Breast epithelium (tissue), 3 donors: ENCODE data around the gene HTR3B.
A peak's percentile ranks its signal among the peaks of the same experiment; 100 is the strongest.

Source experiments
- CTCF ChIP-seq, 3 donors: fragments of 450-650 bp; IDR thresholded peaks; one replicate each; pipeline ENCODE4 v1.5.1; 2016 to 2017; ENCODE audit warnings: antibody characterized with exemption in 3 of 3, mild to moderate bottlenecking in 3 of 3, moderate library complexity in 3 of 3
- POLR2AphosphoS5 ChIP-seq, 3 donors: sonication (generic); formaldehyde crosslinking; IDR thresholded peaks; one replicate each; pipeline ENCODE4 v1.6.1; 2017; ENCODE audit warnings: antibody characterized with exemption in 3 of 3

GRCh38 chr11:113875234-113876073 lies 29.1 kb upstream of the HTR3B start, which contains the start of gene USP28:
- TF ChIP-seq CTCF (IDR thresholded peaks at IDR 0.05) (peak in 1 of 3 donors; percentile 22), POLR2AphosphoS5 (IDR thresholded peaks at IDR 0.05) (peak; percentile 51 to 73 (median 63))
